GM21447 (cell line): ENCODE measurements around the gene SPPL3.
"Not testable (repeated sequence)": the region's sequence is repeated elsewhere in the genome, so short reads cannot be mapped to it uniquely, and the experiment has no call there.

Experiments
- ATAC-seq: cut with Tn5 transposase; IDR thresholded peaks from one replicate; pipeline ENCODE4 v1.9.1; 2021; ENCODE audit not compliant: unreplicated experiment

The SPPL3 gene

GRCh38 chr12:120921637-120922036 lies 17.5 kb upstream of the SPPL3 start:
- no peak for ATAC-seq

- ATAC-seq: no peak
These were observed 16.0 kb upstream of the SPPL3 start for GRCh38 chr12:120920178-120920577.

- no peak for ATAC-seq
These were observed 13.6 kb upstream of the SPPL3 start for GRCh38 chr12:120917748-120918147.

GRCh38 chr12:120916561-120916960 lies 12.4 kb upstream of the SPPL3 start:
- no peak for ATAC-seq

GRCh38 chr12:120914794-120915193 lies 10.6 kb upstream of the SPPL3 start:
- no peak for ATAC-seq

GRCh38 chr12:120909633-120910298 lies 5.6 kb upstream of the SPPL3 start:
- no peak for ATAC-seq

- no peak for ATAC-seq
These were observed 1.8 kb upstream of the SPPL3 start for GRCh38 chr12:120905856-120906384.

GRCh38 chr12:120903412-120904196 lies 554 bp downstream of the SPPL3 start:
- peak; percentile 61 for ATAC-seq

GRCh38 chr12:120902846-120903411 lies 1.2 kb downstream of the SPPL3 start:
- no peak for ATAC-seq

- no peak for ATAC-seq
These were observed 2.3 kb downstream of the SPPL3 start for GRCh38 chr12:120901818-120902217.

- ATAC-seq: not testable (repeated sequence)
These were observed 3.1 kb downstream of the SPPL3 start for GRCh38 chr12:120901101-120901500.

- no peak for ATAC-seq
These were observed 8.6 kb downstream of the SPPL3 start for GRCh38 chr12:120895532-120895931.

- no peak for ATAC-seq
These were observed 11.9 kb downstream of the SPPL3 start for GRCh38 chr12:120892265-120892664.

GRCh38 chr12:120890963-120891362 lies 13.2 kb downstream of the SPPL3 start:
- no peak for ATAC-seq

- no peak for ATAC-seq
These were observed 16.7 kb downstream of the SPPL3 start for GRCh38 chr12:120887253-120888043.

GRCh38 chr12:120886199-120887018 lies 17.7 kb downstream of the SPPL3 start:
- ATAC-seq: peak; percentile 83

GRCh38 chr12:120885521-120885920 lies 18.6 kb downstream of the SPPL3 start:
- ATAC-seq: no peak

GRCh38 chr12:120884644-120885043 lies 19.5 kb downstream of the SPPL3 start:
- ATAC-seq: no peak

- no peak for ATAC-seq
These were observed 22.1 kb downstream of the SPPL3 start for GRCh38 chr12:120882055-120882555.

- ATAC-seq: no peak
These were observed 24.3 kb downstream of the SPPL3 start for GRCh38 chr12:120879718-120880300.
